GM06990 (cell line): ENCODE measurements around the gene PRKCE.
"Not testable (repeated sequence)": the region's sequence is repeated elsewhere in the genome, so short reads cannot be mapped to it uniquely, and the experiment has no call there.

Source experiments
- DNase-seq: peaks from one replicate; pipeline ENCODE4 v3.0.0-alpha.2; 2011; ENCODE audit not compliant: insufficient read length; ENCODE audit errors: extremely low read depth
- H3K27me3 ChIP-seq: replicated peaks from 2 replicates; pipeline ENCODE4 v1.6.0; 2011; ENCODE audit warnings: low read length; ENCODE audit not compliant: control insufficient read depth, insufficient read depth
- H3K36me3 ChIP-seq: 2 replicates; pipeline ENCODE4 v1.5.1; 2011; ENCODE audit warnings: low read length; ENCODE audit not compliant: control insufficient read depth, insufficient read depth
- H3K4me3 ChIP-seq: replicated peaks from 2 replicates; pipeline ENCODE4 v1.5.1; 2011; ENCODE audit warnings: low read depth, mild to moderate bottlenecking, control low read depth, low read length
- TF ChIP-seq, protein P1 (sequence below): IDR thresholded peaks from 2 replicates; pipeline ENCODE4 v1.5.1; 2011; ENCODE audit warnings: low read length, control low read depth, mild to moderate bottlenecking, inconsistent platforms; ENCODE audit not compliant: insufficient read depth, poor library complexity, severe bottlenecking

Gene PRKCE

DNA sequence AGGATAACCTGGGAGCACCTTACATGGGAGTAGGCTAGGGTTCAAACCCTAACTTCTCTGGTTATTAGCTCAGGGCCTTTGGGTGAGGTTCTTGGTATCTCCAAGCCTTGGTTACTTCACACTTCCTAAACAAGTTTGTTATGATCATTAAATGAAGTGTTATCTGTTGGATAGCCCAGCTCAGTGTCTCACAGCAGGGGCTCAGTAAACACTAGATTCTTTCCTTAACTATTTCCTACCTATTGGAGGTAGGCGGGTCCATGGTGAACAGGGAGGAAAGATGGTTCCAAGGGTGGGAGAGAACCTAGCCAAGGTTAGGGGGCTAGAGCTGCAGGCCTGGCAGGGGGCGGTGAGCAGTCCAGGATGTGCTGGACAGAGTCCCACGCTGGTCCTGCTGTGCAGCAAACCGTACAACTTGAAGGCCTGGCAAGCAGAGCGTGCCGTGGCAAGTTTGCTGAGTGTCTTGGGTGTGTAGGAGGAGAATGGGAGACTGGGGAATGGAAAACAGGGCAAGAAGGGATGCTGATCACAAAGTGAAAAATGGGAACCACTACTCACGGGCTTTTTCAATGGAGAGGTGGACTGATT, 259.1 kb downstream of the PRKCE start:
- no peak for DNase-seq
- Histone ChIP-seq H3K27me3 (no peaks in the 10 kb centered on the region), H3K4me3 (no peak overlapping the region), H3K36me3 (no peaks in the 10 kb centered on the region)
- TF ChIP-seq, protein P1, sequence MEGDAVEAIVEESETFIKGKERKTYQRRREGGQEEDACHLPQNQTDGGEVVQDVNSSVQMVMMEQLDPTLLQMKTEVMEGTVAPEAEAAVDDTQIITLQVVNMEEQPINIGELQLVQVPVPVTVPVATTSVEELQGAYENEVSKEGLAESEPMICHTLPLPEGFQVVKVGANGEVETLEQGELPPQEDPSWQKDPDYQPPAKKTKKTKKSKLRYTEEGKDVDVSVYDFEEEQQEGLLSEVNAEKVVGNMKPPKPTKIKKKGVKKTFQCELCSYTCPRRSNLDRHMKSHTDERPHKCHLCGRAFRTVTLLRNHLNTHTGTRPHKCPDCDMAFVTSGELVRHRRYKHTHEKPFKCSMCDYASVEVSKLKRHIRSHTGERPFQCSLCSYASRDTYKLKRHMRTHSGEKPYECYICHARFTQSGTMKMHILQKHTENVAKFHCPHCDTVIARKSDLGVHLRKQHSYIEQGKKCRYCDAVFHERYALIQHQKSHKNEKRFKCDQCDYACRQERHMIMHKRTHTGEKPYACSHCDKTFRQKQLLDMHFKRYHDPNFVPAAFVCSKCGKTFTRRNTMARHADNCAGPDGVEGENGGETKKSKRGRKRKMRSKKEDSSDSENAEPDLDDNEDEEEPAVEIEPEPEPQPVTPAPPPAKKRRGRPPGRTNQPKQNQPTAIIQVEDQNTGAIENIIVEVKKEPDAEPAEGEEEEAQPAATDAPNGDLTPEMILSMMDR: no peak

DNA sequence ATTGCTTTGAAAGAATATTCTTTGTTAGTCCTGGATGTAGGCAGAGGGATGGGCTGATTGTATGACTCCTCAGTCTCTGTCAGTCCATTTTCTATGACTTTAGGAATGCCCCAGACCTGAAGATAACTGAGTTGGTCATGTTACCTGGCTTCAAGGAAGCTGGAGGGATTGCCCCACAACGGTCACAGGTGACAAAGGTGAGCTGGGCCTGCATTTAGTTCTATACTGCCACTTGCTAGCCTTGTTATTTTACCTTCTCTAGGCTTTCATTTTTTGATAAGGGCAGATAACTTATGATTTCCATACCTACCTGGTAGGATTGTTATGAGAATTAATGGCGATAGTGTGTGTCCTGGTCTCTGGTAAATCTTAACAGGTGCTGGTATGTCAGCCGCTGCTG, 260.1 kb downstream of the PRKCE start:
- Histone ChIP-seq H3K36me3 (no peaks in the 10 kb centered on the region), H3K27me3 (no peaks in the 10 kb centered on the region), H3K4me3 (no peak overlapping the region)
- TF ChIP-seq, protein P1: no peak
- DNase-seq: no peak

DNA sequence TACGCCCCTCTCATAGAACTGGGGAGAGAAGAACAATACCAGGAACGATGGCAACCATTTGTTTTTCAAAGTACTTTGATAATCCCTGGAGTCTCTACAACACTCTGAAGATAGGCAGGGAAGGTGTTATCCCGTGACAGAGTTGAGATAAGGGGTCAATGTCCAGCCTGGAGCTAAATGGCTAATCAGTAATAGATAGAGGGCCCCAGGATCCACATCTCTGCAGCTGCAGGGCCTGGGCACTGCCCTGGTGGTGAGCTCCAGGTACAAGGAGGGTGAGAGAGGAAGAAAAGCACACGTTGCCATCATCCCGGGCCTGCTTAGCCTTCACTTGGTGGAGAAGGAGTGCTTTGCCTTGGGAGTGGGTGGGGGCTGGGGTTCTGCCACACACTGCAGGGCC, 260.6 kb downstream of the PRKCE start:
- TF ChIP-seq, protein P1: no peak
- H3K4me3 ChIP-seq: no peak overlapping the region
- DNase-seq: no peak
- H3K27me3 ChIP-seq: no peaks in the 10 kb centered on the region
- H3K36me3 ChIP-seq: no peaks in the 10 kb centered on the region

DNA sequence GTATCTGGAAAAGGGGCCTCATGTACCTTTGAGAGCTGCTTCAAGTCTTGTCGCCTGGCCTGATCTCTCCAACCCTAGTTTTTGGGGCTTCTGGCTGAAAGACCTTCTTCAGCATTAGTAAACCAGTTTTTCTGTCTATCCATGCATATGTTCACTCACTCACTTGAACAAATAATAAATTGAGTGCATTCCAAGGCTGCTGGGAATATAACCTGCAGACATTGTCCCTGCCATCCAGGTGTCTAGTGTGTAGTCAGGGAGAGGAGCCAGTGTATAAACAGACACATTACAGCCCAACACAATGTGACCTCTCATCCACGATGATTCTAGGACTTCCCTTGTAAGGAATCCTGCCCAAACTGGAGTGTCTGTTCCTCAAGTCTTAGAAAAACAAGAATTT, 262.1 kb downstream of the PRKCE start:
- TF ChIP-seq, protein P1: no peak
- H3K4me3 ChIP-seq: no peak overlapping the region
- DNase-seq: no peak
- no peaks in the 10 kb centered on the region for H3K36me3 ChIP-seq
- no peaks in the 10 kb centered on the region for H3K27me3 ChIP-seq

DNA sequence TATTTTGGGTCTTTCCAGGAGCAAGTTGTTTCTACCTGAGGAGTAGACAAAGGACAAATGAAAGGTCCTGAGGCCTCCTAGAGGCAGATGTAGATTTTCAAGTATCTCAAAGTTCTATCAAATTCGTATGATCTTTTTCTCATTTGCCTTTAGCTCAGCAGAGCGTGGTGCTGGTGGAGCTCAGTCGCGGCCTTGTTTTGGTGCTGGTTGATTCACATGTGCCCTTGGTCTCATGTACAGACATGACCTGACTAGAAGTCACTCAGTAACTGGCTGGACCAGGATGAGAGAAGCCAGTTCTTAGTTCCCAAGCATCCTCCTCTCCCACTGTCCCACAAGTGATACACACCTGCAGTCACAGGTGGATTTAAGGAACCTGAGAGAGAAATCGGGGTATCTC, 264.0 kb downstream of the PRKCE start:
- H3K27me3 ChIP-seq: no peaks in the 10 kb centered on the region
- no peaks in the 10 kb centered on the region for H3K36me3 ChIP-seq
- TF ChIP-seq, protein P1: no peak
- no peak for DNase-seq
- H3K4me3 ChIP-seq: no peak overlapping the region

DNA sequence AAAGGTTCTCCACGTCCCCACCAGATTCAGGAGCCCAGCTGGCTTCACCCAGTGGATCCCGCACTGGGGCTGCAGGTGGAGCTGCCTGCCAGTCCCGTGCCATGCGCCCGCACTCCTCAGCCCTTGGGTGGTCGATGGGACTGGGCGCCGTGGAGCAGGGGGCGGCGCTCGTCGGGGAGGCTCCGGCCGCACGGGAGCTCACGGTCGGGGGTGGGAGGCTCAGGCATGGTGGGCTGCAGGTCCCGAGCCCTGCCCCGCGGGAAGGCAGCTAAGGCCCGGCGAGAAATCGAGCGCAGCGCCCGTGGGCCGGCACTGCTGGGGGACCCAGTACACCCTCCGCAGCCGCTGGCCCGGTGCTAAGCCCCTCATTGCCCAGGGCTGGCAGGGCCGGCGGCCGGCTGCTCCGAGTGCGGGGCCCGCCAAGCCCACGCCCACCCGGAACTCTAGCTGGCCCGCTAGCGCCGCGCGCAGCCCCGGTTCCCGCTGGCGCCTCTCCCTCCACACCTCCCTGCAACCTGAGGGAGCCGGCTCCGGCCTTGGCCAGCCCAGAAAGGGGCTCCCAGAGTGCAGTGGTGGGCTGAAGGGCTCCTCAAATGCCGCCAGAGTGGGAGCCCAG, 266.2 kb downstream of the PRKCE start:
- DNase-seq, H3K4me3 ChIP-seq, H3K36me3 ChIP-seq, H3K27me3 ChIP-seq: not testable (repeated sequence)
